Cardiac muscle cell (in vitro differentiated cells and primary cell): ENCODE data around the gene CD164L2. TPM values are rescaled to one million over a fixed set of nuclear protein-coding genes. Genes with fewer than 3 reads are reported as not detected.

Experiments
- DNase-seq, 2 donors: peaks; one replicate each; pipeline versions ENCODE4 v3.0.0 to v3.0.0-alpha.2; 2010 to 2017; ENCODE audit warnings: low read depth in 1 of 2, low spot score in 1 of 2
- H3K27ac ChIP-seq: fragments of 200-600 bp; sonication (generic); 2 replicates; pipeline ENCODE4 v1.5.1; 2016
- H3K27me3 ChIP-seq: fragments of 200-600 bp; sonication (generic); 2 replicates; pipeline ENCODE4 v1.6.0; 2016; ENCODE audit warnings: control low read depth
- H3K36me3 ChIP-seq: fragments of 200-600 bp; sonication (generic); 2 replicates; pipeline ENCODE4 v1.5.1; 2016; ENCODE audit warnings: control low read depth
- H3K4me1 ChIP-seq: fragments of 200-600 bp; sonication (generic); 2 replicates; pipeline ENCODE4 v1.8.1; 2017; ENCODE audit warnings: low read depth, mild to moderate bottlenecking, mixed run types
- H3K4me3 ChIP-seq: fragments of 200-600 bp; sonication (generic); 2 replicates; pipeline ENCODE4 v1.5.1; 2016; ENCODE audit warnings: mild to moderate bottlenecking
- H3K9me3 ChIP-seq: fragments of 200-600 bp; sonication (generic); 2 replicates; pipeline ENCODE4 v1.5.1; 2017; ENCODE audit warnings: low read depth, mild to moderate bottlenecking, control low read depth
- polyA plus RNA-seq: library from polyadenylated mRNA; unstranded; fragments of >200 nt; fragmentation: Nextera tagmentation; extraction: Ambion mirVana; gene quantifications from 2 replicates; pipeline ENCODE4 v1.2.1, GENCODE V29; 2016
- total RNA-seq: library from RNA; depleted of rRNA; stranded (reverse); fragments of >200 nt; gene quantifications from 2 replicates; pipeline ENCODE4 v1.2.3, GENCODE V29; 2016
- TF ChIP-seq, protein P1 (sequence below): IDR thresholded peaks from 2 replicates; pipeline ENCODE4 v1.5.1; 2012; ENCODE audit warnings: low read depth, mild to moderate bottlenecking, low read length

CD164L2 gene
- total and polyA plus RNA-seq, 2 experiments from 2014 or later, result 0.24 to 0.62 TPM

DNA sequence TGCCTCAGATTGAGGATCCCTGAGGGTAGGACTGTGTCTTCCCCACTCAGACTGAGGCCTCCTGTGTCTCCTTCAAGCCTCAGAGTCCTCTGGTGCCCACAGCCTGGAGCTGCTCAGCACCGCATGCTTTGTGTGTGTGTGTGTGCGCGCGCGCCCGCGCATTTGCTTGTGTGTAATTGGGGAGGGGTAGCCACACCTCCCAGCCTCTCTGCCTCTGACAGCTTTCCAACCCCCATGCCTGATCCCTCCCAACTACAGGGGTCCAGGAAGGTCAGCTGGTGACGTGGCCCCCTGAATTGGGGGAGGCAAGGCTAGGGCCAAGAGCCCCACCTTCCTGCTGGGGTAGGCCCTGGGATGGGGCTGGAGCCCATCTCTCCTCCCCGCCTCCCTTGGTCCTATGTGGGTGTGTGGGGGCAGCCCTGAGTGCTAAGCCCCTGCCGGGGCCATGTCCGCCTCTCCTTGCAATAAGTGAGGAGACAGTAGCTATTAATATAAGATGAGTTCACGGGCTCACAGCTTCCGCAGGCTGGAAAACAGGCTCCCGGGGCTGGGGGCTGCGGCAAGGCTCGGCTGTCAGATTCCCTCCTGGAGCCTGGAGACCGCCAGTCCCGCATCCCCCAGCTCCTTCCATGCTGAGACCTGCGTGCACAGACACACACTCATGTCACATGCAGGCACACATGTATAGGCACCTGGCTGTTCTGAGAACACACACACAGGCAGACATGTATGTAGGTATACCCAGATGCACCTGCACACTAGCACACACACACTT is 16.3 kb upstream of the CD164L2 start:
- no peaks in the 10 kb centered on the region for H3K36me3 ChIP-seq
- no peak overlapping the region for H3K27ac ChIP-seq
- TF ChIP-seq, protein P1, sequence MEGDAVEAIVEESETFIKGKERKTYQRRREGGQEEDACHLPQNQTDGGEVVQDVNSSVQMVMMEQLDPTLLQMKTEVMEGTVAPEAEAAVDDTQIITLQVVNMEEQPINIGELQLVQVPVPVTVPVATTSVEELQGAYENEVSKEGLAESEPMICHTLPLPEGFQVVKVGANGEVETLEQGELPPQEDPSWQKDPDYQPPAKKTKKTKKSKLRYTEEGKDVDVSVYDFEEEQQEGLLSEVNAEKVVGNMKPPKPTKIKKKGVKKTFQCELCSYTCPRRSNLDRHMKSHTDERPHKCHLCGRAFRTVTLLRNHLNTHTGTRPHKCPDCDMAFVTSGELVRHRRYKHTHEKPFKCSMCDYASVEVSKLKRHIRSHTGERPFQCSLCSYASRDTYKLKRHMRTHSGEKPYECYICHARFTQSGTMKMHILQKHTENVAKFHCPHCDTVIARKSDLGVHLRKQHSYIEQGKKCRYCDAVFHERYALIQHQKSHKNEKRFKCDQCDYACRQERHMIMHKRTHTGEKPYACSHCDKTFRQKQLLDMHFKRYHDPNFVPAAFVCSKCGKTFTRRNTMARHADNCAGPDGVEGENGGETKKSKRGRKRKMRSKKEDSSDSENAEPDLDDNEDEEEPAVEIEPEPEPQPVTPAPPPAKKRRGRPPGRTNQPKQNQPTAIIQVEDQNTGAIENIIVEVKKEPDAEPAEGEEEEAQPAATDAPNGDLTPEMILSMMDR, result no peak
- no peaks in the 10 kb centered on the region for H3K9me3 ChIP-seq
- peak in 1 of 2 donors; percentile 29 for DNase-seq
- no peaks in the 10 kb centered on the region for H3K27me3 ChIP-seq
- H3K4me1 ChIP-seq, result peaks cover 21% of the 10 kb centered on the region
- H3K4me3 ChIP-seq, result no peak overlapping the region

DNA sequence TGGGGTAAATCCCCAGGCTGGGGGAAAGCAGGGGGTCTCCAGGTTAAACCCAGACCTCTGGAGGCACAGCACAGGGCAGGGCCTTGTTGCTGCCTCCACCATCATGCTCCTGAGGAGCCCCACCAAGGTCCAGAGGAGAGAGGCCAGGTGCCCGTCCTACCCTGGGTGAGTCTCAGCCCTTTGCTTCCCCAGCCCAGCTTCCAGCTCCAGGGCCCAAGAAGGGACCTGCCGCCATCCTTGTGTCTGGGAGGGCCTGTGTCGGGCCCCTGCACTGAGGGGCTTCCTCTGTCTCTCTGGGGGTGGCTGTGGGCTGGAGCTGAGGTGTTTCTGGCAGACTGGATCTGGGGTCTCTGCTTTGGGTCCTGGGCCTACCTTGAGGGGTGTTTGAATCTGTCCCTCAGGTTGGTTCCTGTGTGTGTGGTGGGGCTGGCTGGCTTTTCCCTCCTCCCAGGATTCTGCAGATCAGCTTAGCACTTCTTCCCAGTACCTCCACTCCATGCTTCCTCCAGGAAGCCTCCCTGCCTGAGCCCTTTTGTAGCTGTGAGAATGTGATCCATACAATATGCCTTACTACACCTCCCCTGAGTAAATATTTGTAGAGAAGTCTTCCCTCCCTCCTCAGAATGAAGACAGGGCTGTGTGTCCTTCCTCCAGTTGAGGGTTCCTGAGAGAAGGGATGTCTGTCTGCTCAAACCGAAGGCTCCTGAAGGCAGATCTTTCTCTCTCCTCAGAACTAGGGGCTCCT is 15.4 kb upstream of the CD164L2 start:
- H3K27ac ChIP-seq, result no peak overlapping the region

DNA sequence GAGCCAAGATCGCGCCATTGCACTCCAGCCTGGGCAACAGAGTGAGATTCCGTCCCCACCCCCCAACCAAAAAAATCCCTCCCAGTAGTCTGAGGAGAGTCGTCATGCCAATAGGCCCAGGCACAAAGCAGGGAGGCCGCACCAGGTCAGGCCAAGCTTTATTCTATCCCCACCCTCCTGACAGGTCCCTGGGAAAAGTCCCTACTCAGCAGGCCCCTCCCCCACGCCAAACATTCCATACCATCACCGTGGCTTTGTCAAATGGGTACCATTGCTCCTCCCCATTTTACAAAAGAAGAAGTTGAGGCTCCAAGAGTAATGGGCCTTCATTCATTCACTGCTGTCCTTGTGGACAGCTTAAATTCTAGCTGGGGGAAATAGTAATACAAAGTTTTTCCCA is 14.6 kb upstream of the CD164L2 start:
- Histone ChIP-seq H3K27me3 (no peaks in the 10 kb centered on the region), H3K36me3 (no peaks in the 10 kb centered on the region), H3K4me1 (peaks cover 13% of the 10 kb centered on the region), H3K27ac (no peak overlapping the region), H3K9me3 (no peaks in the 10 kb centered on the region), H3K4me3 (no peak overlapping the region)
- TF ChIP-seq, protein P1, result no peak
- DNase-seq, result no peak

More for the DNA sequence above, 15.4 kb upstream of the CD164L2 start:
- Histone ChIP-seq H3K36me3 (no peaks in the 10 kb centered on the region), H3K27me3 (no peaks in the 10 kb centered on the region), H3K4me1 (peaks cover 21% of the 10 kb centered on the region), H3K4me3 (no peak overlapping the region), H3K9me3 (no peaks in the 10 kb centered on the region)
- DNase-seq, result no peak
- TF ChIP-seq, protein P1, result no peak

DNA sequence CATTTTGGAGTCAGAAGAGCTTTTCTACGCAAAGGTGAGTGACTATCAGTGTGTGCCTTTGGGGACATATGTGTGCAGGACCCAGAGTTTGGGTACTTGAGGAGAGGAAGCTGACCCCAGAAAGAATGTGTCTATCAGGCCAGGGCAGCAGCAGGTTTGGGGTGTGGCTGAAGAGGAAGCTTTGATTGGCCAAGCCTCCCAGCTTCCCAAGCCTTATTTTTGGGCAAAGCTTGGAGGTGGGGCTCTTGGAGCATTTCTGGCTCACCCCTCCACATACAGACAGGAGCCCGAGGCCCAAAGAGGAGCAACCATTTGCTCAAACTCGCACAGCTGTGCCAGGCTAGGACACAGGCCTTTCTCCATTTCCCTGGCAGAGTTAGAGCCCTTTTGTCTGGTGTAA is 14.0 kb upstream of the CD164L2 start:
- Histone ChIP-seq H3K9me3 (no peaks in the 10 kb centered on the region), H3K4me3 (no peak overlapping the region), H3K27ac (no peak overlapping the region), H3K27me3 (no peaks in the 10 kb centered on the region), H3K4me1 (peaks cover 11% of the 10 kb centered on the region), H3K36me3 (no peaks in the 10 kb centered on the region)
- TF ChIP-seq, protein P1, result no peak
- DNase-seq, result no peak

DNA sequence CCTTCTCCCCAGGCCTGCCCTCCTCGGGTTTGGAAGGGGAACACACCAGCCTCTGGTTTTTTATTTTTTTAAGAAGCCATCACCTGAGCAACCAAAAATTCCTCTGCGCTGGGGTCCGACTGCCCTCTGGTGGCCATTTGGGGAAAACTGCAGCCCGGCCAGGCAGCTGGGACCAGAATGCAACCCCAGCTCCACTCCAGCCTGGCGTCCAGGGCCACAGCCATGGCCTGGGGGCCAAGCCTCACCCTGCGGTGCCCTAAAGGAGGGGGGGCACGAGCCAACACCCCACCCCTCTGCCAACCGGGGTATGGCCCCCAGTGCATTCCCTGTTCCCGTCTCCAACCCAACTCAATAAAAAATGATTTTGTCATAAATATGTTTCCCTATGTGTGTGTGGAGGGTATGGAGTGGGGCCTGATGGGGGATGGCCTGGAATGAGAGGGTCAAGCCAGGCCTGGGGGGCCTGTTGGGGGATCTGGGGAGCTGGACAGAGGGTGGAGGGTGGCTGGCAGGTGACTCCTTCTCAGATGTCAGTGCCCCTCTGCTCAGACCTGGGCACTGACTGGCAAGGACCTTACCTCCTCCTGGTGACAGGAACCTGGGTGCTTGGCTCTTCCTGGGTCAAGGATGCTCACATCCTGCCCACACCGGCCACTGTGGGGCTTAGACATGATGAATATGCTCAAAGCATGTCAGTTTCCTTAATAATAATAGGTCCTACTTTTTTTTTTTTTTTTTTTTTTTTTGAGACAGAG is 12.5 kb upstream of the CD164L2 start:
- H3K4me1 ChIP-seq, result peaks cover 11% of the 10 kb centered on the region
- peak; percentile 71 to 80 for DNase-seq

More for the DNA sequence above, 12.5 kb upstream of the CD164L2 start:
- no peaks in the 10 kb centered on the region for H3K9me3 ChIP-seq
- no peaks in the 10 kb centered on the region for H3K27me3 ChIP-seq
- H3K4me3 ChIP-seq, result no peak overlapping the region
- TF ChIP-seq, protein P1, result peak; percentile 95
- H3K36me3 ChIP-seq, result no peaks in the 10 kb centered on the region
- H3K27ac ChIP-seq, result no peak overlapping the region
